Ishikawa (cell line): ENCODE measurements around the gene RASD2.

Experiments used
- CEBPB ChIP-seq: IDR thresholded peaks from 2 replicates; pipeline ENCODE4 v1.6.1; 2012
- CREB1 ChIP-seq: IDR thresholded peaks from 2 replicates; pipeline ENCODE4 v1.6.1; 2012; ENCODE audit warnings: low read depth
- EGR1 ChIP-seq: IDR thresholded peaks from 2 replicates; pipeline ENCODE4 v1.6.1; 2012
- EP300 ChIP-seq: IDR thresholded peaks from 2 replicates; pipeline ENCODE4 v1.6.1; 2012; ENCODE audit warnings: borderline replicate concordance
- FOXM1 ChIP-seq: IDR thresholded peaks from 2 replicates; pipeline ENCODE4 v1.6.1; 2012; ENCODE audit warnings: low read depth, borderline replicate concordance
- MAX ChIP-seq: IDR thresholded peaks from 2 replicates; pipeline ENCODE4 v1.6.1; 2012
- NFIC ChIP-seq: IDR thresholded peaks from 2 replicates; pipeline ENCODE4 v1.6.1; 2012
- RAD21 ChIP-seq: IDR thresholded peaks from 2 replicates; pipeline ENCODE4 v1.6.1; 2012; ENCODE audit warnings: low read depth
- REST ChIP-seq: IDR thresholded peaks from 2 replicates; pipeline ENCODE4 v1.6.1; 2012; ENCODE audit warnings: low read depth, mild to moderate bottlenecking
- TAF1 ChIP-seq: IDR thresholded peaks from 2 replicates; pipeline ENCODE4 v1.6.1; 2012; ENCODE audit warnings: low read depth, mild to moderate bottlenecking
- TCF12 ChIP-seq: IDR thresholded peaks from 2 replicates; pipeline ENCODE4 v1.6.1; 2012; ENCODE audit warnings: low read depth
- TEAD4 ChIP-seq: IDR thresholded peaks from 2 replicates; pipeline ENCODE4 v1.6.1; 2012
- USF1 ChIP-seq: IDR thresholded peaks from 2 replicates; pipeline ENCODE4 v1.6.1; 2012
- YY1 ChIP-seq: IDR thresholded peaks from 2 replicates; pipeline ENCODE4 v1.6.1; 2012; ENCODE audit warnings: low read depth
- ZBTB7A ChIP-seq: IDR thresholded peaks from 2 replicates; pipeline ENCODE4 v1.6.1; 2012; ENCODE audit warnings: low read depth

RASD2 gene

GRCh38 chr22:35543702-35544101 lies 3.1 kb downstream of the RASD2 start:
- no peak for TF ChIP-seq USF1
- no peak for TF ChIP-seq TCF12
- no peak for TF ChIP-seq REST
- no peak for TF ChIP-seq FOXM1
- no peak for TF ChIP-seq CEBPB
- no peak for TF ChIP-seq MAX
- TF ChIP-seq EP300 = no peak

- TF ChIP-seq CREB1 (no peak), ZBTB7A (no peak), MAX (no peak), NFIC (no peak), TEAD4 (no peak), USF1 (no peak), REST (no peak), TAF1 (no peak), YY1 (no peak), EGR1 (no peak), CEBPB (no peak), EP300 (no peak), RAD21 (no peak), FOXM1 (no peak), TCF12 (no peak)
Observed at GRCh38 chr22:35544189-35544588, 3.6 kb downstream of the RASD2 start.

GRCh38 chr22:35544827-35545226 lies 4.2 kb downstream of the RASD2 start:
- TF ChIP-seq FOXM1 (no peak), EGR1 (no peak), CEBPB (no peak), ZBTB7A (no peak), MAX (no peak), USF1 (no peak), RAD21 (no peak), REST (no peak), NFIC (no peak)

GRCh38 chr22:35546886-35547285 lies 6.3 kb downstream of the RASD2 start:
- no peak for TF ChIP-seq YY1
- TF ChIP-seq ZBTB7A = no peak
- TF ChIP-seq EP300 = no peak
- TF ChIP-seq TAF1 = no peak
- TF ChIP-seq CREB1 = no peak
- no peak for TF ChIP-seq USF1
- no peak for TF ChIP-seq RAD21
- no peak for TF ChIP-seq TCF12
- no peak for TF ChIP-seq EGR1
- TF ChIP-seq MAX = no peak
- no peak for TF ChIP-seq TEAD4
- no peak for TF ChIP-seq FOXM1
